Fibroblast of skin of right biceps (primary cell): ENCODE measurements around the gene MCF2L.
A peak's percentile ranks its signal among the peaks of the same experiment; 100 is the strongest.

ENCODE experiments used
- DNase-seq: peaks from one replicate; pipeline ENCODE4 v3.0.0-alpha.2; 2013

The MCF2L gene

GRCh38 chr13:112965573-112966115 lies 3.4 kb upstream of the MCF2L start:
- no peak for DNase-seq

- DNase-seq, result no peak
These were observed 2.2 kb upstream of the MCF2L start for GRCh38 chr13:112966776-112967175.

- peak; percentile 42 for DNase-seq
These were observed 1.2 kb upstream of the MCF2L start for GRCh38 chr13:112967686-112968379.

GRCh38 chr13:112968380-112968909 lies 569 bp upstream of the MCF2L start:
- DNase-seq, result no peak

- no peak for DNase-seq
These were observed 801 bp downstream of the MCF2L start for GRCh38 chr13:112969692-112970338.

- peak; percentile 2 for DNase-seq
These were observed 1.7 kb downstream of the MCF2L start for GRCh38 chr13:112970552-112971287.

GRCh38 chr13:112971288-112971643 lies 2.3 kb downstream of the MCF2L start:
- no peak for DNase-seq

GRCh38 chr13:112972258-112972657 lies 3.2 kb downstream of the MCF2L start:
- no peak for DNase-seq

- DNase-seq, result no peak
These were observed 4.0 kb downstream of the MCF2L start for GRCh38 chr13:112972867-112973576.

- DNase-seq, result no peak
These were observed 4.5 kb downstream of the MCF2L start for GRCh38 chr13:112973577-112973951.

- DNase-seq, result no peak
These were observed 5.1 kb downstream of the MCF2L start for GRCh38 chr13:112974125-112974524.

- DNase-seq, result no peak
These were observed 5.7 kb downstream of the MCF2L start for GRCh38 chr13:112974671-112975070.

GRCh38 chr13:112975401-112975939 lies 6.5 kb downstream of the MCF2L start:
- no peak for DNase-seq

GRCh38 chr13:112976526-112976925 lies 7.5 kb downstream of the MCF2L start:
- DNase-seq, result no peak

GRCh38 chr13:112977091-112977490 lies 8.1 kb downstream of the MCF2L start:
- no peak for DNase-seq

- no peak for DNase-seq
These were observed 8.5 kb downstream of the MCF2L start for GRCh38 chr13:112977525-112977924.

- DNase-seq, result no peak
These were observed 9.8 kb downstream of the MCF2L start for GRCh38 chr13:112978561-112979405.

- no peak for DNase-seq
These were observed 10.4 kb downstream of the MCF2L start for GRCh38 chr13:112979406-112979902.

- no peak for DNase-seq
These were observed 11.4 kb downstream of the MCF2L start for GRCh38 chr13:112980434-112980833.

- no peak for DNase-seq
These were observed 12.4 kb downstream of the MCF2L start for GRCh38 chr13:112981451-112981850.

- no peak for DNase-seq
These were observed 13.4 kb downstream of the MCF2L start for GRCh38 chr13:112982281-112983041.
